Liver (tissue), 3 donors: ENCODE results near the gene DLX4.

Source experiments
- CTCF ChIP-seq: fragments of 150-350 bp; IDR thresholded peaks from 2 replicates; pipeline ENCODE4 v1.5.1; 2017; ENCODE audit warnings: improper control_type of control experiment, low read depth, low read length; ENCODE audit not compliant: missing input control
- MAX ChIP-seq: IDR thresholded peaks from 2 replicates; pipeline ENCODE4 v1.6.1; 2016; ENCODE audit warnings: antibody characterized with exemption
- RAD21 ChIP-seq, 2 donors: IDR thresholded peaks; 2 replicates each; pipeline ENCODE4 v1.6.1; 2016; ENCODE audit warnings: antibody characterized with exemption in 2 of 2, mild to moderate bottlenecking in 2 of 2
- RXRA ChIP-seq, 2 donors: IDR thresholded peaks; 2 replicates each; pipeline ENCODE4 v1.6.1; 2017 to 2018; ENCODE audit warnings: antibody characterized with exemption in 2 of 2, mild to moderate bottlenecking in 1 of 2
- TAF1 ChIP-seq: conservative IDR thresholded peaks from 2 replicates; pipeline ENCODE4 v1.6.1; 2016; ENCODE audit warnings: antibody characterized with exemption, mild to moderate bottlenecking
- YY1 ChIP-seq: IDR thresholded peaks from 2 replicates; pipeline ENCODE4 v1.6.1; 2016; ENCODE audit warnings: antibody characterized with exemption, mild to moderate bottlenecking
- donor health status: healthy.
- donor health status: healthy.

- TF ChIP-seq CTCF, result no peak
- TF ChIP-seq RAD21 (IDR thresholded peaks at IDR 0.05), result no peak
- no peak for TF ChIP-seq TAF1
- TF ChIP-seq YY1, result no peak
- no peak for TF ChIP-seq MAX
- no peak for TF ChIP-seq RXRA (IDR thresholded peaks at IDR 0.05)
Observed at GRCh38 chr17:49951362-49952082, 17.5 kb upstream of the DLX4 start.
